H1 (cell line): ENCODE results near the gene UHRF2. TPM values are rescaled to one million over a fixed set of nuclear protein-coding genes. Genes with fewer than 3 reads are reported as not detected.

Source experiments
- BACH1 ChIP-seq: IDR thresholded peaks from 2 replicates; pipeline ENCODE4 v1.6.1; 2012; ENCODE audit warnings: low read length, improper control_type of control experiment
- BCL11A ChIP-seq, 2 experiments: IDR thresholded peaks; one replicate each; pipeline ENCODE4 v1.6.1; 2011; ENCODE audit warnings: low read depth in 2 of 2, low read length in 2 of 2, mild to moderate bottlenecking in 2 of 2
- CHD7 ChIP-seq: fragments of 300-600 bp; sonication (generic); IDR thresholded peaks from 2 replicates; pipeline ENCODE4 v1.7.1; 2012; ENCODE audit warnings: low read length, moderate library complexity, mild to moderate bottlenecking, inconsistent platforms; ENCODE audit not compliant: insufficient replicate concordance
- FOSL1 ChIP-seq: IDR thresholded peaks from 2 replicates; pipeline ENCODE4 v1.6.1; 2011; ENCODE audit warnings: mild to moderate bottlenecking, low read depth, low read length, moderate library complexity; ENCODE audit not compliant: insufficient read depth
- MAFK ChIP-seq: IDR thresholded peaks from 2 replicates; pipeline ENCODE4 v1.6.1; 2012; ENCODE audit warnings: low read depth, mild to moderate bottlenecking, improper control_type of control experiment, low read length
- NANOG ChIP-seq: IDR thresholded peaks from 2 replicates; pipeline ENCODE4 v1.6.1; 2011; ENCODE audit warnings: low read length, low read depth, mild to moderate bottlenecking, inconsistent platforms; ENCODE audit not compliant: insufficient read depth, poor library complexity, severe bottlenecking
- NRF1 ChIP-seq: IDR thresholded peaks from 2 replicates; pipeline ENCODE4 v1.6.1; 2011; ENCODE audit warnings: mild to moderate bottlenecking, low read depth, low read length, improper control_type of control experiment
- PHF8 ChIP-seq: fragments of 200-600 bp; sonication (generic); conservative IDR thresholded peaks from 2 replicates; pipeline ENCODE4 v1.7.1; 2012; ENCODE audit warnings: low read depth, mild to moderate bottlenecking, inconsistent platforms, low read length, moderate library complexity
- RXRA ChIP-seq: IDR thresholded peaks from 2 replicates; pipeline ENCODE4 v1.6.1; 2011; ENCODE audit warnings: low read depth, mild to moderate bottlenecking, low read length, moderate library complexity; ENCODE audit not compliant: insufficient read depth
- SUZ12 ChIP-seq: fragments of 200-600 bp; sonication (generic); IDR thresholded peaks from 2 replicates; pipeline ENCODE4 v1.6.1; 2012; ENCODE audit warnings: mild to moderate bottlenecking, inconsistent platforms, low read length, moderate library complexity, mixed read lengths
- TCF12 ChIP-seq: IDR thresholded peaks from 2 replicates; pipeline ENCODE4 v1.6.1; 2011; ENCODE audit warnings: low read depth, mild to moderate bottlenecking, low read length
- polyA plus RNA-seq, 7 experiments: library from polyadenylated mRNA; depleted of rRNA in 3 of 7; stranded (reverse) in 5 of 7; unstranded in 2 of 7; fragments of >200 nt in 5 of 7; fragments of 200-250 nt in 2 of 7; gene quantifications; 1 replicate in 5 of 7; 2 replicates in 1 of 7; 4 replicates in 1 of 7; pipeline versions ENCODE4 v1.2.1 to v1.2.3, GENCODE V29; 2011 to 2013; ENCODE audit warnings: missing spikeins in 2 of 7, mixed read lengths in 2 of 7
- total RNA-seq: library from RNA; stranded (reverse); fragmentation: NEBNext Ultra II Directional; extraction: Animal tissue kit (Norgen Biotek cat#: 25700); gene quantifications from 2 replicates; pipeline ENCODE4 v1.2.1, GENCODE V29; 2021

The UHRF2 gene
- total and polyA plus RNA-seq, 2 of the 8 experiments (the other 6 are each of a cell fraction or from before 2014, with no cell fraction given) = 31.8 to 48.0 TPM

GRCh38 chr9:6417186-6417585 is 4.2 kb downstream of the UHRF2 start (continued):
- TF ChIP-seq CHD7 = no peak
- no peak for TF ChIP-seq MAFK
- no peak for TF ChIP-seq TCF12
- no peak for TF ChIP-seq RXRA
- no peak for TF ChIP-seq PHF8
- no peak for TF ChIP-seq SUZ12
- no peak for TF ChIP-seq BCL11A (IDR thresholded peaks at IDR 0.05; ENCODE audit: low read depth in 2 of 2, low read length in 2 of 2)
- no peak for TF ChIP-seq FOSL1
- TF ChIP-seq NRF1 = no peak
- no peak for TF ChIP-seq BACH1
- no peak for TF ChIP-seq NANOG
